KMS-11 (cell line): ENCODE measurements around the gene VAV2.

Experiments used
- H2AFZ ChIP-seq: fragments of 200-600 bp; sonication (generic); 2 replicates; pipeline ENCODE4 v1.6.1; 2016; ENCODE audit warnings: antibody characterized with exemption, mixed run types, low read depth
- H3K27ac ChIP-seq: fragments of 200-600 bp; sonication (generic); 2 replicates; pipeline ENCODE4 v1.6.1; 2016; ENCODE audit warnings: mild to moderate bottlenecking, mixed run types
- H3K27me3 ChIP-seq: fragments of 200-600 bp; sonication (generic); 2 replicates; pipeline ENCODE4 v1.6.1; 2017; ENCODE audit warnings: mild to moderate bottlenecking, low read depth, mixed run types, moderate library complexity; ENCODE audit not compliant: insufficient read depth
- H3K36me3 ChIP-seq: fragments of 200-600 bp; sonication (generic); 2 replicates; pipeline ENCODE4 v1.6.1; 2017; ENCODE audit warnings: mild to moderate bottlenecking, mixed run types; ENCODE audit not compliant: insufficient read depth
- H3K4me1 ChIP-seq: fragments of 200-600 bp; sonication (generic); 2 replicates; pipeline ENCODE4 v1.6.1; 2016; ENCODE audit warnings: mild to moderate bottlenecking, low read depth, mixed run types; ENCODE audit not compliant: poor library complexity, severe bottlenecking
- H3K4me2 ChIP-seq: fragments of 200-600 bp; sonication (generic); 2 replicates; pipeline ENCODE4 v1.7.0; 2016; ENCODE audit warnings: mild to moderate bottlenecking, mixed run types
- H3K4me3 ChIP-seq: fragments of 200-600 bp; sonication (generic); IDR thresholded peaks from 2 replicates; pipeline ENCODE4 v1.6.1; 2017; ENCODE audit warnings: low read depth, low read length, mixed read lengths; ENCODE audit not compliant: insufficient read depth
- H3K79me2 ChIP-seq: fragments of 200-600 bp; sonication (generic); 2 replicates; pipeline ENCODE4 v1.6.1; 2016; ENCODE audit warnings: low read depth, mixed run types; ENCODE audit not compliant: insufficient read depth
- H3K9ac ChIP-seq: fragments of 200-600 bp; sonication (generic); 2 replicates; pipeline ENCODE4 v1.6.1; 2016; ENCODE audit warnings: mild to moderate bottlenecking, mixed run types
- H4K20me1 ChIP-seq: fragments of 200-600 bp; sonication (generic); 2 replicates; pipeline ENCODE4 v1.6.1; 2016; ENCODE audit warnings: mild to moderate bottlenecking, mixed run types; ENCODE audit not compliant: insufficient read depth
- TF ChIP-seq, protein P1 (sequence below): fragments of 200-600 bp; sonication (generic); conservative IDR thresholded peaks from 2 replicates; pipeline ENCODE4 v1.6.1; 2017; ENCODE audit warnings: low read depth, mild to moderate bottlenecking, antibody characterized with exemption, low read length, moderate library complexity, mixed read lengths

VAV2 gene

GRCh38 chr9:133732639-133733408 is 259.3 kb downstream of the VAV2 start:
- no peaks in the 10 kb centered on the region for H4K20me1 ChIP-seq
- H3K4me3 ChIP-seq, result no peak overlapping the region
- peaks cover 59% of the 10 kb centered on the region for H3K27me3 ChIP-seq
- no peak overlapping the region for H3K27ac ChIP-seq
- TF ChIP-seq, protein P1, sequence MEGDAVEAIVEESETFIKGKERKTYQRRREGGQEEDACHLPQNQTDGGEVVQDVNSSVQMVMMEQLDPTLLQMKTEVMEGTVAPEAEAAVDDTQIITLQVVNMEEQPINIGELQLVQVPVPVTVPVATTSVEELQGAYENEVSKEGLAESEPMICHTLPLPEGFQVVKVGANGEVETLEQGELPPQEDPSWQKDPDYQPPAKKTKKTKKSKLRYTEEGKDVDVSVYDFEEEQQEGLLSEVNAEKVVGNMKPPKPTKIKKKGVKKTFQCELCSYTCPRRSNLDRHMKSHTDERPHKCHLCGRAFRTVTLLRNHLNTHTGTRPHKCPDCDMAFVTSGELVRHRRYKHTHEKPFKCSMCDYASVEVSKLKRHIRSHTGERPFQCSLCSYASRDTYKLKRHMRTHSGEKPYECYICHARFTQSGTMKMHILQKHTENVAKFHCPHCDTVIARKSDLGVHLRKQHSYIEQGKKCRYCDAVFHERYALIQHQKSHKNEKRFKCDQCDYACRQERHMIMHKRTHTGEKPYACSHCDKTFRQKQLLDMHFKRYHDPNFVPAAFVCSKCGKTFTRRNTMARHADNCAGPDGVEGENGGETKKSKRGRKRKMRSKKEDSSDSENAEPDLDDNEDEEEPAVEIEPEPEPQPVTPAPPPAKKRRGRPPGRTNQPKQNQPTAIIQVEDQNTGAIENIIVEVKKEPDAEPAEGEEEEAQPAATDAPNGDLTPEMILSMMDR, result no peak
- H3K79me2 ChIP-seq, result no peaks in the 10 kb centered on the region
- no peak overlapping the region for H2AFZ ChIP-seq
- H3K36me3 ChIP-seq, result no peaks in the 10 kb centered on the region
- H3K9ac ChIP-seq, result no peak overlapping the region
- H3K4me2 ChIP-seq, result no peak overlapping the region
- no peaks in the 10 kb centered on the region for H3K4me1 ChIP-seq

DNA sequence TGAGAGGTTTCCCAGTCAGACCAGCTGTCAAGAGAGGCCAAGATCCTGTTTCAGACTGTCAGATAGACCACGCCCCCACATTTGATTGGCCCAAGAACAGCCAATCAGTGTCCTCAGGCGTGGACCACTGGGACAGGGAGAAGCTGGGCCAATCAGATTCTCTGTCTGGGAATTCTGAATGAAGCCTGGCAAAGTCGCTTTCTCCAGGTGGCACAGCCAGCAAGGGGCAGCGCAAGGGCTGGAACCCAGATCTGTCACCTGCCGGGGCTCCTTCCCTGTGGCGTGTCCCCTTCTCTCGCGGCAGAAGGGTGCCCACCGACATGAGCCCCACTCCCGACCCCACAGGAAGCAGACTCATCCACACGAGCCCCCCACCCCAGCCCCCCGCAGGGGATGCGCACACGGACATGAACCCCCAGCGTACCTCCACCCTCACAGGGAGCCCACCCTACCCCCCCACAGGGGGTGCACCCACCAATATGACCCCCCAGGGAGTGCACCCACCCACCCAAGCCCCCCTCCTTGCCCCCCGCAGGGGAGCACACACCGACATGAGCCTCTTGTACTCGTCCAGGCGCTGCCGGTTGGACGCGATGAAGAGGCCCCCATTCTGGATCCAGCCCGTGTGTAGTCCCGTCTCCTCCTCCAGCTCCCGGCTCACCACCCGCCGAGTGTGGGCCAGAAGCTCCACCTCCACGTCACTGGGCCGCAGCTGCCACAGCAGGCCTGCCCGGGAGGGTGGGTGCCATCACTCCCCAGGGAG is 260.1 kb downstream of the VAV2 start:
- Histone ChIP-seq H3K79me2 (no peaks in the 10 kb centered on the region), H2AFZ (no peak overlapping the region), H3K9ac (no peak overlapping the region), H3K4me3 (no peak overlapping the region), H3K27me3 (peaks cover 52% of the 10 kb centered on the region), H4K20me1 (no peaks in the 10 kb centered on the region), H3K27ac (no peak overlapping the region), H3K36me3 (no peaks in the 10 kb centered on the region), H3K4me1 (no peaks in the 10 kb centered on the region), H3K4me2 (no peak overlapping the region)
- TF ChIP-seq, protein P1, result no peak

DNA sequence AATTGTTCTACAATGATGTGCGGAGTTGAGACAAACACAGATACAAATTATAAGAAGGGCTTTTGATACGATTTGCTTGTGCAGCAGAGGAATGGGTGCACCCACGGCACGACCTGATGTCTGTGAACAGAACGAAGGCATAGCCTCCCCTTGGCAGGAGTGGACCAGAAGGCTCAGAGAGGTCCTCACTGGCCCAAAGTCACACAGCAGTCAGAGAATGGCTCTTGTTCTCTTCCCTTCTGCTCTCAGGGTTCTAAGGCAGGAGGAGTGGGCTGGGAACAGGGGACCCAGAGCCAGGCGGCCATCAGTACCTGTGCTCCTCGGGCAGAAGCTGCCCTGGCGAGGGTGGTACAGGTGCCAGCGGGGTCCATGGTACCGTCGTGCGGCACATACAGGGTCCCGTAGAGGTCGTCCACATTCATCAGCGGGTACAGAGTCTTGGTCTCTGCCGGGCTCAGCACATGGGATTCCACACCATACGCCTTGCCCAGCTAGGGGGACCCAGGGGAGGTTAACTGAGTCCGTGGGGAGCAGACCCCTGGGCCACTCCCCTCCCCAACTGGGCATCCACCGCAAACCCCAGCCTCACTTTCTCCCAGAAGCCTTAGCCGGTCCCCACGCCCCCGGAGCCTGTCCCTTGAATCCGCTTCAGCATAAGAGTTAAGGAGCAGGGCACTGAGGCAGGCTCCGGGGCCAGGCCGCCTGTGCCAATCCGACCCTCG is 261.0 kb downstream of the VAV2 start:
- H3K4me2 ChIP-seq, result no peak overlapping the region
- no peak overlapping the region for H3K9ac ChIP-seq
- TF ChIP-seq, protein P1, result no peak
- H3K4me3 ChIP-seq, result no peak overlapping the region
- H3K27me3 ChIP-seq, result peaks cover 54% of the 10 kb centered on the region
- no peaks in the 10 kb centered on the region for H3K79me2 ChIP-seq
- no peaks in the 10 kb centered on the region for H3K36me3 ChIP-seq
- H2AFZ ChIP-seq, result no peak overlapping the region
- H3K27ac ChIP-seq, result no peak overlapping the region
- no peaks in the 10 kb centered on the region for H3K4me1 ChIP-seq
- no peaks in the 10 kb centered on the region for H4K20me1 ChIP-seq

GRCh38 chr9:133729617-133730281 is 262.4 kb downstream of the VAV2 start:
- Histone ChIP-seq H3K9ac (no peak overlapping the region), H3K27me3 (peaks cover 57% of the 10 kb centered on the region)
- TF ChIP-seq, protein P1, result no peak

More at GRCh38 chr9:133729617-133730281, 262.4 kb downstream of the VAV2 start:
- Histone ChIP-seq H3K4me1 (no peaks in the 10 kb centered on the region), H3K4me2 (no peak overlapping the region), H3K27ac (no peak overlapping the region), H3K36me3 (no peaks in the 10 kb centered on the region), H3K4me3 (no peak overlapping the region), H4K20me1 (no peaks in the 10 kb centered on the region), H2AFZ (no peak overlapping the region), H3K79me2 (no peaks in the 10 kb centered on the region)
